Bronchial epithelial cell (primary cell): ENCODE measurements around the gene FEZ2. TPM values are rescaled to one million over a fixed set of nuclear protein-coding genes. Genes with fewer than 3 reads are reported as not detected.
A peak's percentile ranks its signal among the peaks of the same experiment; 100 is the strongest.

Experiments used
- DNase-seq: peaks from one replicate; pipeline ENCODE4 v3.0.0-alpha.2; 2010; ENCODE audit warnings: low read depth
- FAIRE-seq: peaks from 2 replicates; lab custom pipeline; 2011; peaks lifted over from hg19 to GRCh38; lab: Jason Lieb, UNC
- H3K27me3 ChIP-seq: 2 replicates; pipeline ENCODE4 v1.5.1; 2011; ENCODE audit warnings: low read length; ENCODE audit not compliant: control insufficient read depth, insufficient read depth
- H3K36me3 ChIP-seq: 2 replicates; pipeline ENCODE4 v1.5.1; 2011; ENCODE audit warnings: low read length; ENCODE audit not compliant: control insufficient read depth, insufficient read depth
- H3K4me3 ChIP-seq: 2 replicates; pipeline ENCODE4 v1.5.1; 2011; ENCODE audit warnings: mild to moderate bottlenecking, low read depth, low read length, control low read depth
- total RNA-seq: library from RNA; depleted of rRNA; stranded (reverse); fragments of >200 nt; gene quantifications from 2 replicates; pipeline ENCODE4 v1.2.1, GENCODE V29; 2014
- TF ChIP-seq, protein P1 (sequence below): IDR thresholded peaks from 2 replicates; pipeline ENCODE4 v1.5.1; 2011; ENCODE audit warnings: mild to moderate bottlenecking, moderate library complexity, low read length, control low read depth, inconsistent platforms; ENCODE audit not compliant: insufficient read depth, severe bottlenecking

The FEZ2 gene
- total RNA-seq, 1 donor from 2014 or later, result 46.3 TPM

GRCh38 chr2:36528766-36529392 is 69.1 kb downstream of the FEZ2 start:
- Histone ChIP-seq H3K36me3 (peaks cover 11% of the 10 kb centered on the region), H3K4me3 (no peak overlapping the region), H3K27me3 (no peaks in the 10 kb centered on the region)
- FAIRE-seq, result no peak
- DNase-seq, result no peak
- TF ChIP-seq, protein P1, sequence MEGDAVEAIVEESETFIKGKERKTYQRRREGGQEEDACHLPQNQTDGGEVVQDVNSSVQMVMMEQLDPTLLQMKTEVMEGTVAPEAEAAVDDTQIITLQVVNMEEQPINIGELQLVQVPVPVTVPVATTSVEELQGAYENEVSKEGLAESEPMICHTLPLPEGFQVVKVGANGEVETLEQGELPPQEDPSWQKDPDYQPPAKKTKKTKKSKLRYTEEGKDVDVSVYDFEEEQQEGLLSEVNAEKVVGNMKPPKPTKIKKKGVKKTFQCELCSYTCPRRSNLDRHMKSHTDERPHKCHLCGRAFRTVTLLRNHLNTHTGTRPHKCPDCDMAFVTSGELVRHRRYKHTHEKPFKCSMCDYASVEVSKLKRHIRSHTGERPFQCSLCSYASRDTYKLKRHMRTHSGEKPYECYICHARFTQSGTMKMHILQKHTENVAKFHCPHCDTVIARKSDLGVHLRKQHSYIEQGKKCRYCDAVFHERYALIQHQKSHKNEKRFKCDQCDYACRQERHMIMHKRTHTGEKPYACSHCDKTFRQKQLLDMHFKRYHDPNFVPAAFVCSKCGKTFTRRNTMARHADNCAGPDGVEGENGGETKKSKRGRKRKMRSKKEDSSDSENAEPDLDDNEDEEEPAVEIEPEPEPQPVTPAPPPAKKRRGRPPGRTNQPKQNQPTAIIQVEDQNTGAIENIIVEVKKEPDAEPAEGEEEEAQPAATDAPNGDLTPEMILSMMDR, result no peak

DNA sequence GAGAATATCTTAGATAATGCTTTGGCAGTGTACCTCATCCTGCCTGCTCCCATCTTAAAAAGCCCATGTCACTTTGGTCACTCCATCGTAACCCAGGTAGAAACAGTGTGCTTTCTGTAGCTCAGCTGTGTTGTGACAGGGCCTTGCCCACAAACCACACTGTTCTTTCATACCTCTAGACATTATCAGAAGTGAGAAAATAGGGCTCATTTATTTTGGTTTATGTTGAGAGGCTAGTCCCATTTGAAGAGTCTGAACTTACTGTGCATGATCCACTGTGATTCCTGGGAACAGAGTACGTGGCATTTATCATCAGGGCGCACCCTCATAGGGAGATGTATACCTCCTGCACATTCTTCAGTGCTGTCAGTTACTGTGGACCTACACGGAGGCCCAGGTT is 69.7 kb downstream of the FEZ2 start:
- FAIRE-seq (no peak), DNase-seq (no peak)
- no peak overlapping the region for H3K4me3 ChIP-seq
- no peaks in the 10 kb centered on the region for H3K27me3 ChIP-seq
- TF ChIP-seq, protein P1, result no peak
- H3K36me3 ChIP-seq, result peaks cover 11% of the 10 kb centered on the region

- no peak for FAIRE-seq
- Histone ChIP-seq H3K36me3 (peaks cover 9% of the 10 kb centered on the region), H3K27me3 (no peaks in the 10 kb centered on the region), H3K4me3 (no peak overlapping the region)
- TF ChIP-seq, protein P1, result no peak
- no peak for DNase-seq
Observed at GRCh38 chr2:36526226-36526625, 71.7 kb downstream of the FEZ2 start.

GRCh38 chr2:36525245-36525644 is 72.7 kb downstream of the FEZ2 start:
- H3K27me3 ChIP-seq, result no peaks in the 10 kb centered on the region
- no peak overlapping the region for H3K4me3 ChIP-seq
- peaks cover 10% of the 10 kb centered on the region for H3K36me3 ChIP-seq
- FAIRE-seq (no peak), DNase-seq (peak; percentile 55)
- TF ChIP-seq, protein P1, result no peak

DNA sequence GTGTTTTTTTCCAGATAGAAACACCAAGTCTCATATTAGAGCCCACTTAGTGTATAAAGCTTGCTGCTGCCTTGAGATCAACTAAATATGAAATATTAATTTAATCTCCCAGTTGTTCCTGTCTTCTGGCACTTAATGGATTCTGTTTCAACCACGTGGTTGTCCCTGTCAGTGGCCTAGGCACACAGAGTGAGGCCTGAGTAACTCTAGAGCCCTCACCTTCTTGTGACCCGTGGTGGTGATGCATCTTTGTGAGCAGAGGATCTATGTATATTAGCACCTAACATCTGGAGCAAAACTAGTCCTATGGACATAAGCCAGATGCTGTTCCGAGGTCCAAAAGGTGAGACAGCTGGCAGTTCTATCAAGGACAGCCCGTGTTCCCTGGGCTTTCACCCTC is 74.8 kb downstream of the FEZ2 start:
- Histone ChIP-seq H3K27me3 (no peaks in the 10 kb centered on the region), H3K36me3 (peaks cover 15% of the 10 kb centered on the region), H3K4me3 (no peak overlapping the region)
- FAIRE-seq (no peak), DNase-seq (no peak)
- TF ChIP-seq, protein P1, result no peak

- peaks cover 20% of the 10 kb centered on the region for H3K36me3 ChIP-seq
- DNase-seq, result no peak
- H3K27me3 ChIP-seq, result no peaks in the 10 kb centered on the region
- FAIRE-seq, result no peak
- TF ChIP-seq, protein P1, result no peak
- no peak overlapping the region for H3K4me3 ChIP-seq
Observed at GRCh38 chr2:36520431-36520830, 77.5 kb downstream of the FEZ2 start.
